Calu3 (cell line): ENCODE data around the gene GDPD5. TPM values are rescaled to one million over a fixed set of nuclear protein-coding genes. Genes with fewer than 3 reads are reported as not detected.

ENCODE experiments used
- BruUV-seq: library from RNA; stranded (reverse); fragments of 400-500 nt; replicated peaks from 2 replicates; lab custom pipeline; 2021; lab: Mats Ljungman, UMichigan
- CTCF ChIA-PET: fragments of 300-600 bp; sonication (Branson Sonifier 250); formaldehyde crosslinking; loops from one replicate; lab custom pipeline; 2022; ENCODE audit warnings: antibody characterized with exemption; lab: Charles Lee
- DNase-seq: peaks from one replicate; pipeline ENCODE4 v3.0.0; 2022
- H3K27ac Mint-ChIP-seq: one replicate; pipeline ENCODE4 v1.8.0; 2022; ENCODE audit warnings: mixed read lengths; ENCODE audit not compliant: unreplicated experiment
- H3K27me3 Mint-ChIP-seq: one replicate; pipeline ENCODE4 v1.8.0; 2022; ENCODE audit warnings: mixed read lengths; ENCODE audit not compliant: unreplicated experiment
- H3K36me3 Mint-ChIP-seq: one replicate; pipeline ENCODE4 v1.8.0; 2022; ENCODE audit warnings: mild to moderate bottlenecking, moderate library complexity, mixed read lengths; ENCODE audit not compliant: insufficient read depth, unreplicated experiment
- H3K4me1 Mint-ChIP-seq: one replicate; pipeline ENCODE4 v1.8.0; 2022; ENCODE audit warnings: mild to moderate bottlenecking, low read depth, mixed read lengths; ENCODE audit not compliant: unreplicated experiment
- H3K4me3 Mint-ChIP-seq: one replicate; pipeline ENCODE4 v1.8.0; 2022; ENCODE audit warnings: mild to moderate bottlenecking, low read depth, moderate library complexity, mixed read lengths; ENCODE audit not compliant: unreplicated experiment
- H3K9me3 Mint-ChIP-seq: one replicate; pipeline ENCODE4 v1.8.0; 2022; ENCODE audit warnings: low read depth, mixed read lengths; ENCODE audit not compliant: unreplicated experiment
- CTCF ChIP-seq: fragments of 200-600 bp; IDR thresholded peaks from one replicate; pipeline ENCODE4 v1.8.0; 2022; ENCODE audit warnings: antibody characterized with exemption; ENCODE audit not compliant: unreplicated experiment
- intact Hi-C: fragments of 100-400 bp; cut with micrococcal nuclease; formaldehyde crosslinking; loops from one replicate; pipeline ENCODE4 v1.10.0; 2022; ENCODE audit not compliant: unreplicated experiment
- total RNA-seq: library from RNA; stranded (reverse); gene quantifications from 2 replicates; pipeline ENCODE4 v1.2.3, GENCODE V29; 2022

Gene GDPD5
- total RNA-seq, 1 experiment from 2014 or later = 7.0 TPM

GRCh38 chr11:75516886-75517285, 8.9 kb downstream of the GDPD5 start:
- Mint-ChIP-seq H3K4me3 (no peak overlapping the region), H3K36me3 (no peaks in the 10 kb centered on the region), H3K4me1 (no peaks in the 10 kb centered on the region), H3K9me3 (no peaks in the 10 kb centered on the region), H3K27ac (no peak overlapping the region), H3K27me3 (no peaks in the 10 kb centered on the region)
- no peak for DNase-seq
- intact Hi-C loops = no loop called here
- BruUV-seq = no TSS peak
- CTCF ChIA-PET = no interaction called here
- no peak for TF ChIP-seq CTCF

- Mint-ChIP-seq H3K9me3 (no peaks in the 10 kb centered on the region), H3K27ac (no peak overlapping the region), H3K4me3 (no peak overlapping the region), H3K27me3 (no peaks in the 10 kb centered on the region), H3K36me3 (no peaks in the 10 kb centered on the region), H3K4me1 (no peaks in the 10 kb centered on the region)
- TF ChIP-seq CTCF = no peak
- intact Hi-C loops = no loop called here
- no TSS peak for BruUV-seq
- no peak for DNase-seq
- CTCF ChIA-PET = interaction anchor here (0.6 kb wide), 1 partner anchor 563 kb away, joined by 3 read pairs; no protein-coding TSS in a partner anchor
These were observed 9.6 kb downstream of the GDPD5 start for GRCh38 chr11:75516140-75516539.

- H3K27ac Mint-ChIP-seq = no peak overlapping the region
- H3K9me3 Mint-ChIP-seq = no peaks in the 10 kb centered on the region
- intact Hi-C loops = no loop called here
- H3K4me1 Mint-ChIP-seq = no peaks in the 10 kb centered on the region
- H3K36me3 Mint-ChIP-seq = no peaks in the 10 kb centered on the region
- CTCF ChIA-PET = no interaction called here
- no peak for DNase-seq
- no peaks in the 10 kb centered on the region for H3K27me3 Mint-ChIP-seq
- no peak for TF ChIP-seq CTCF
- no peak overlapping the region for H3K4me3 Mint-ChIP-seq
- BruUV-seq = no TSS peak
These were observed 11.1 kb downstream of the GDPD5 start for GRCh38 chr11:75514596-75514995.

- BruUV-seq = no TSS peak
- intact Hi-C loops = no loop called here
- no peaks in the 10 kb centered on the region for H3K4me1 Mint-ChIP-seq
- no peak for DNase-seq
- CTCF ChIA-PET = no interaction called here
- H3K9me3 Mint-ChIP-seq = no peaks in the 10 kb centered on the region
- no peak for TF ChIP-seq CTCF
- no peak overlapping the region for H3K4me3 Mint-ChIP-seq
- H3K36me3 Mint-ChIP-seq = no peaks in the 10 kb centered on the region
- no peaks in the 10 kb centered on the region for H3K27me3 Mint-ChIP-seq
- H3K27ac Mint-ChIP-seq = no peak overlapping the region
These were observed 12.5 kb downstream of the GDPD5 start for GRCh38 chr11:75513250-75513649.
